H1 (cell line): ENCODE results near the gene TXNDC5. TPM values are rescaled to one million over a fixed set of nuclear protein-coding genes. Genes with fewer than 3 reads are reported as not detected.

ENCODE experiments used
- CTBP2 ChIP-seq: IDR thresholded peaks from 2 replicates; pipeline ENCODE4 v1.7.0; 2011; ENCODE audit warnings: borderline replicate concordance, mild to moderate bottlenecking, moderate library complexity, mixed read lengths, low read length; ENCODE audit not compliant: insufficient read depth, insufficient read length
- POLR2A ChIP-seq, 2 experiments: IDR thresholded peaks; 1 replicate in 1 of 2; 2 replicates in 1 of 2; pipeline ENCODE4 v1.6.1; 2011; ENCODE audit warnings: low read depth in 2 of 2, low read length in 2 of 2, mild to moderate bottlenecking in 2 of 2; ENCODE audit errors: control extremely low read depth in 1 of 2
- polyA plus RNA-seq, 7 experiments: library from polyadenylated mRNA; depleted of rRNA in 3 of 7; stranded (reverse) in 5 of 7; unstranded in 2 of 7; fragments of >200 nt in 5 of 7; fragments of 200-250 nt in 2 of 7; gene quantifications; 1 replicate in 5 of 7; 2 replicates in 1 of 7; 4 replicates in 1 of 7; pipeline versions ENCODE4 v1.2.1 to v1.2.3, GENCODE V29; 2011 to 2013; ENCODE audit warnings: missing spikeins in 2 of 7, mixed read lengths in 2 of 7
- total RNA-seq: library from RNA; stranded (reverse); fragmentation: NEBNext Ultra II Directional; extraction: Animal tissue kit (Norgen Biotek cat#: 25700); gene quantifications from 2 replicates; pipeline ENCODE4 v1.2.1, GENCODE V29; 2021
- TF ChIP-seq, protein P1 (sequence below): IDR thresholded peaks from 2 replicates; pipeline ENCODE4 v1.6.1; 2012; ENCODE audit warnings: inconsistent platforms

Gene TXNDC5
- total and polyA plus RNA-seq, 2 of the 8 experiments (the other 6 are each of a cell fraction or from before 2014, with no cell fraction given), result 114 to 172 TPM

DNA sequence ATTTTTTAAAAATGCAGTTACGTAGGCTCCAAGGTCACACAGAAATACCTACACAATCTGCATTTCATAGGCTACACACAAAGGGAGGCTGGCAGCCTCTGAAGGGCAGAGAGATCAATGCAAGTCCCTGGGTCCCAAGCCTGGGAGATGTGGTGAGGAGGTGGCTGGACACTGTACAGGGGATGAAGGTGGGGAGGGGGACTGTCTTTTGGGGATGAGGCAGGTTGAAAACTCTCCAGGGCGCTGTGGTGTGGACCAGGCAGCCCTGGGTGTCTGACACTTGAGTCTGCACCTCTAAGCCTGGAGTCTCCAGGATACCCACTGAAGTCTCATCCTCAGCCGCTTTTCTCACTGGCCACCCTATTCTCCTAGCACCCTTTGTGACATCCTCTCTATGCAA is 24.5 kb downstream of the TXNDC5 start (continued):
- TF ChIP-seq CTBP2, result no peak
- TF ChIP-seq, protein P1, sequence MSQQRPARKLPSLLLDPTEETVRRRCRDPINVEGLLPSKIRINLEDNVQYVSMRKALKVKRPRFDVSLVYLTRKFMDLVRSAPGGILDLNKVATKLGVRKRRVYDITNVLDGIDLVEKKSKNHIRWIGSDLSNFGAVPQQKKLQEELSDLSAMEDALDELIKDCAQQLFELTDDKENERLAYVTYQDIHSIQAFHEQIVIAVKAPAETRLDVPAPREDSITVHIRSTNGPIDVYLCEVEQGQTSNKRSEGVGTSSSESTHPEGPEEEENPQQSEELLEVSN, result no peak
- no peak for TF ChIP-seq POLR2A (IDR thresholded peaks at IDR 0.05; ENCODE audit: control extremely low read depth in 1 of 2, low read depth in 2 of 2, low read length in 2 of 2)
- TF ChIP-seq, all 59 proteins: peak for 0
